IPS-11a (cell line): ENCODE results near the gene GPC6.
"Not testable (repeated sequence)": the region's sequence is repeated elsewhere in the genome, so short reads cannot be mapped to it uniquely, and the experiment has no call there.

ENCODE experiments used
- H3K4me3 ChIP-seq: one replicate; pipeline ENCODE4 v1.5.1; 2013; ENCODE audit warnings: low read depth, low read length, control low read depth

GPC6 gene

DNA sequence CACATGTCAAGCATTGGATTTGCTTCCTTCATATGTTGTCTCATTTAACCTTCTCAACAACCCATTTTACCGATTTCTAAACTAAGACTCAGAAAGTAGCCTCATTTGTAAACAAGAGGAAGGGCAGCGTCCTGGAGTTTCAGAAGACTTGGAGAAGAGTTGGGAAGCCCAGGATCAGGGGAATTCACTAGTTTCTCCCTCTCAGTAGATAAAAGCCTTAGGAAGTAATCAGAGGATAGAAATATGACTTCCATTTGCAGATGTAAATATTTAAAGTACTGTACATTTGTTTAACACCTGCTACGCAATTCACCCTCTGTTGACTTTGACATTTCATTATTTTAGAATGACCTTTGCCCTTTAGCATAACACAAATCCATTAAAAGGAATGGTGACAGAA, 1036.4 kb downstream of the GPC6 start:
- H3K4me3 ChIP-seq = no peak overlapping the region

DNA sequence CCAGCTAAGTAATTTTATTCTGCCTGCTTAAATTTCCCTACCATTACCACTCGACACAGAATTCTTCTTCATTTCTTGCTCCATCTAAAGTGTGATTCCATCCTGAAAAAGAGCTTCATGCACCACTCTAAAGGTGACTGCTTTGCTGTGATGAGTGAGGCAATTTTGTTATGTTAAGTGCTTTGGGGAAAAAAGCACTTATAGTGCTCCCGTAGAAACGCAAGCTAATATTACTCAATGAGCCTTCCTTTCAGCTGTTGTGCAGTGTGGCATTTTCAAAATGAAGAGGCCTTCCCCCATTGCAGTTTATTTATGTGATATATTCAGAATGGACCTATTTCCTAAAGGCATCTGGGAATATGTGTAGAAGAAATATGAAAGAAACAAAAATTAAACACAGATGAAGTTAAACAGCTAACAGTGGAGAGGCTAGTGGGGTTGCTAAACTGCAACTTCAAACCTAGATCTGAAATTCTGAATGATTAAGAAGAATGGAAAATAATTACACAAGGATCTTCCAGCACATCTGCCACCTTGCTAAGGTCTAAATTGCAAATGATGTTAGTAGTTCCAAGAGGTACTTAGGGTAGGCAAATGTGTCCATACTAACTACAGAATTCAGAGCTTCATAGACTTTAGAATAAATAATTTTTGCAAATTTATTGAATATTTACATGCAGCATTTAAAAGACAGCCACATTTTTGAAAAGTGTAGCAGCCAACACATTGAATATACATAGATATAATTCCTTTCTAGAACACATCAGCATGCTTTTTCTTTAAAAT, 1041.2 kb downstream of the GPC6 start:
- no peak overlapping the region for H3K4me3 ChIP-seq

DNA sequence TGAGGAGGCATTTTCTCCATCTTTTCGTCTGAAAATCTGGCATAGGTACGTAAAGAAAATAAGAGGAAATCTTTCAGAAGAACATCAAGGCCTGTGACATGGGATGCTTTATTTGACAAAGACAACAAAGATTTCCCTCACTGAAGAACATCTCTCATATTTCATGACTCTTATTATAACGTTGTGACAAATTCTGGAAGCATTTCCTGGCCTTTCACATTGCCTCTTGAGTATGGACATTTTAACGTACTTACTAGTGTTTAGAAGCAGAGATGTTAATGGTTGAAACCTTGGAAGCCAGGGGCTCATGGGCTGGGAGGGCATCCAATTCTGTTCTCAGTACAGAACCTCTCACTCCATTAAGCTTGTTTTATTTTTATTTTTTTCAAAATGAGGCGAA, 1042.1 kb downstream of the GPC6 start:
- H3K4me3 ChIP-seq = no peak overlapping the region

DNA sequence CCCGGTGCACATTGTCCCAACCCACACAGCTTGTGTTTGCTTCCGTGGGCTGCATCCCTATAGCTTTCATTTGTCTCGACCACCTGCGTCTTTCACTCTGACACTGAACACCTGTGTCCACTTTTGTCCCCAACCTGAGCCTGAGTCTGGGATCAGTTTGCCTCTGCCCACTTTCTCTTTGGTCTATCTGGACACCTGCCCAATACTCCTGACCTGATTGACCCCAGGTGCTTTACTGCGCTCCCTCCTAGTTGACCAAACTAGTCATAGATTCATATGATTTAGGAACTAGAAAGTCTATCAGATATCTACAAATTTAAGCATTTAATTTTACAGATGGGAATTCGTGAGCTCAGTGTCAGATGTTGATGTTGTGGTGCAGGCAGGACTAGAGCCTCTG, 1043.0 kb downstream of the GPC6 start:
- no peak overlapping the region for H3K4me3 ChIP-seq

DNA sequence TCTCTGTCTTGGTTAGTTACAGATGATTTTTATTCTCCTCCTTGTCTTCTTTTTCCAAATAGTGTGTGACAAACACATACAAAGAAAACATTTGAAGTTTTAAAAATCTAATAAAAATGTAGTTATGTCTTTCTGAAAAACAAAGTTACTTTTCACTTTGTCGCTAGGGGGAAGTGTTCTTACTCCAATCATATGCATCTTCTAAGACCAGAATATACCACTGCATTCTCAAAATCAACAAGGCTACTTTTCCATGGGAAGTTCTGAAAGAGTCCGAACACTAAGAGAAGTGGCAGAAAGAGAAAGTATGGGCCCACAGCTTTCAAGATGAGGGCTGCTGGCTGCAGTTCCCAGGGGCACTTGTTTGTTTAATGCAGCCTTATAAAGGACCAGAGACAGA, 1043.9 kb downstream of the GPC6 start:
- no peak overlapping the region for H3K4me3 ChIP-seq

DNA sequence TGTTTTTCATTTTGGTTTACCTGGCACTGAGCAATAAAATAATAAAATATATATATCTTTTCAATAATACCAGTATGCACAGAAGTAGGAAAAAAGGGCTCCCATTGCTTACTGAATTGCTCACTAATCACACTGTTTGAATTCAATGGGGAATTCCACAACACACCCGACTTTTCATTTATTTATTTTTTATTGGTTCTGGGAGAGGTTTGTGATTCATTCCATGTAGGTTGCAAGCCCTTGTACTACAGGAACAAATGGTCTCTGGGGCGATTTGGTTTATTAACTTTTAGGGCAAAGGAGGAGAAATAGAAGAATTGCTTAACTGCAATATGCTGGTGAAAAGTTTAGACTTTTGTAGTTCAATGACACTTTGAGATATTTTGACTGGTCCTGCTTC, 1045.4 kb downstream of the GPC6 start:
- H3K4me3 ChIP-seq = no peak overlapping the region

DNA sequence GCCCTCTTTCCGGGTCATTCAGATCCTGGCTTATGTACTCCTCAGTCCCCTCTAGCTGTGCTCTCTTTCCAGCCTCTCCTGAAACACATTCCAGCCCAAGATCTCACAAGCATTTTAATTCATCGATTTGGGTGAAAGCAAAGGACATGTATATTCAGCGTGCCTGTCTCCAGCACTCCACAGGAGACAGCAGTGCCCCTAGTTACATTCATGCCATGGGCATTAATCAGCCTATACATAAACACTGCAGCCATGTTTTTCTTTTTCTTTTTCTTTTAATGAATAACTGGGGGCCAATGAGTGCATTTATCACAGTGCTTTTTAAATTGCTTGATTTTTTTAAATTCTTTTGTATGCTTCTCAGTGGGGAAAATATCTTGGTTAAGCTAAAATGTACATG, 1053.7 kb downstream of the GPC6 start:
- H3K4me3 ChIP-seq = no peak overlapping the region

DNA sequence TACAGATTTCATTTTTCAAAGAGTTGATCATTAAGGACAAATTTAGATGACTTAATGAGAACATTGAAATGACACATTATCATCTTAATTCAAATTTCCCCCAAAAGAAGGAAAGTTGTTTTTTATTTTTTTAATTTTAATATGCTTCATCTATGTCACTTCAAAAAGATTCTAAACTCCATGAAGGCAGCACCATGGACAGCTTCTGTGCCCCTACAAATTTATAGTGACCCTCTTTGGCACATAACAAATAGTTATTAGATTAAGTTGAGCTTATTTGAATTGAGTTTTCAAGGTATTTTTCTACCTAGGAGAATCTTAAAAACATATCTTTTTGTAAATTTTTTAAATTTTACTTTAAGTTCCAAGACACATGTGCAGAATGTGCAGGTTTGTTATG, 1054.2 kb downstream of the GPC6 start:
- H3K4me3 ChIP-seq = no peak overlapping the region

DNA sequence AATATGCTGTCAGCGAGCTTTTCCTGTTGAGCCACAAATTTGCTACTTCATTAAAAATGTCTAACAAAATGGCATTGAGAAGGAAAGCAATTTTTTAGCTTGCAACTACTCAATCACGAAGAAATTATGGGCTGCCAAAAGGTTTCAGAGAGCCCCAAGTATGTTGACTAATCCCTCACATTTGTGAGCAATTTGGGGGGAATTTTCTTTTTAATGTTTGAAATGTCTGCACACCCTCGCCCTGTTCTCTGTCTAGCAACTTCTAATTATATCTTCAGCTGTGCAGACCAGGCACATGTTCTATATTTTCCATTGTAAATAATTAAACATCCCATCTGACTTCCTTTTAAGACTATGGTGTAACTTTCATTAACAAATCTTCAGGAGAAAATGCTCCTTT, 1060.0 kb downstream of the GPC6 start:
- no peak overlapping the region for H3K4me3 ChIP-seq

DNA sequence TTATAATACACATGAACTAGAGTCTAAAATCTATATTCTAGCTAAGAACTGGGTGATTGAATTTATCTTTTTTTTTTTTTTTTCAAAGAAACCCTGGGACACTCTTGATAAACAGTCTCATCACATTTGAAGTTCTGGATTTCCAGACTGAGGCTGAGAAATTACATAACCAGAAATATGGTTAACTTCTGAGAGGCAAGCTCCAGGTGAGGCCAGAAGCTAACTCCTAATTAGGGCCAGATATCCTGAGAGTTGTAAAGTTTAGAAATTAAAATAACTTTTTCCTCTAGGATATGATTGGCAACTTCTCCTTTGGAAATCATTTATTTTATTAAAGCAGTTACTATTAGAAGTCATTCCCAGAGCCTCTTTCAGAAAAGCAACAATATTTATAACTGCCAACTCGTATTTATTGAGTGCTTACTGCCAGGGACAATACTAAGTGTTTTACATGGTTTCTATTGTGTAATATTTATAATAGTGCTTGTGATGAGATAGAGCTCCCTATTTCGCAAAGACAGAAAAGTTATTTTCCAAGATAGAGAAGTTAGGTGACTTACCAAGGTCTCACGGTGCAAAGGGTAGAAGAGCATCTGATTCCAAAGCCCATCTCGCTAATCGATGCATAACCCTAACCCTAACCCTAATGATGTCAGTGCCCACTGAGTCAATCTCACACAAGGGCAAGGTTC, 1065.2 kb downstream of the GPC6 start:
- H3K4me3 ChIP-seq = no peak overlapping the region

DNA sequence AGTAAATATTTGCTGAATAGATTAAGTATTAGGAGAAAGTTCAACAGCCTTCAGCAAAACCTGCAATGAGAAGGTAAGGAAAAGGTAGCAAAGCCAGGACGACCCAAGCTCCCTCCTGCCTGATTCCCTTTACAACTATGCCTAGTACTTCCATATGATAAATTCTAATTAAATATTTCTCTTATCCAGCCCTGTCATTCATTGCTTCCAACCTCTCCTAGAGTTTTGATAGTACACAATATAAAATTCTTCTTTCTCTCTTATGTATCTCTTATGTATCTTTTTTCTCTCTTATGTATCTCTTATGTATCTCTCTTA, 1065.7 kb downstream of the GPC6 start:
- H3K4me3 ChIP-seq = no peak overlapping the region

DNA sequence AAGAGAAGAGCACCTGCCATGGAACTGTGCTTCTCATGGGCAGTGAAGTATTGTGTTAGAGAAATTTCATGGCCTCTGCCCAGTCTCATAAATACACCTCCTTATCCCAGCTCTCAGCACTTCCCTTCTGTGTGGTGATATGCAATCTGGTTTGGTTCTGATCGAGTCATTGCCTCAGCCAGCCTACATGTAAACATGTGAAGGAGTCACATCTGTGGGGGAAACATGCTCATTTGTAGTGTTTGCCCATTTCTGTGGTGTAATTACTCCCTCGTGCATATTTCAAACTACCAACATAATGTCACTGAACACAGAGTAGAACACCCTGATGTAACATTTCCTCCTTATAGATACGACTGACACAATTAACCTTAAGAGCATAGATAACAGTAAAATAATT, 1069.9 kb downstream of the GPC6 start:
- no peak overlapping the region for H3K4me3 ChIP-seq

DNA sequence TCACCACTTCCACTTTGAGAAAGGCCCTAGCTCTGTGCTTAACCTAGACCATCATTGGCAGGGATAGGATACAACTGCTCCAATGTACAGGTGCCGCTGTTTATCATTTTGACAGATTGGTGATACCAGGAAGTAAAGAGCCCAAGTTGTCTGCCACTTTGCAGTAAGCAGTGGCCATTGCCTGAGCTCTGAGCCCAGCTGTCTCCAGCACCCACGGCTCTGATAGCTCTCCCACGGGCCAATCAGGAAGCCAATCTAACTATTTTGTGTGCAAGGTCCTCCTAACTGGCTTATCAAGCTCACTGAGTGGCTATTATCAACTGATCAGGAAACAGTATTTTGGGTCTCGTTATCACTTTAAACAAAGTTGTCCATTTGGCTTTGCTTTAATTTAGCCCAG, 1071.7 kb downstream of the GPC6 start:
- H3K4me3 ChIP-seq = no peak overlapping the region

DNA sequence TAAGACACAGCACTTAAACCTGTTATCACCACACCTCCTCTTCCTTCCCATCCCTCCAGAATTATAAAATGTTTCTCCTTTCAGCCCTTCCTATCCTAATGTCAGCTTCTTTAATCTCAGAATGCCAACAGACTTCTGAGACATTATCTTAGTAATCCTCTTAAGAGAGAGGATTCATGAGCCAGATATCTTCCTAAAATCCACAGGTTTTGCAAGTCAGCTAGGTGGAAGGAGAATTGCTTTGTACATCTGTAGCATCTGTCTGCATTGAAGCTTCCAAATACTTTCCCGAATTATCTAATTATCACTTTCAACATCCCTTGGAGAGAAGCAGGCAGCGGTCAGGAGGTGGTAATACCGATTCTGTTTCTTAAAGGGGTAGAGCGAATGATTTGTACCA, 1073.8 kb downstream of the GPC6 start:
- no peak overlapping the region for H3K4me3 ChIP-seq

DNA sequence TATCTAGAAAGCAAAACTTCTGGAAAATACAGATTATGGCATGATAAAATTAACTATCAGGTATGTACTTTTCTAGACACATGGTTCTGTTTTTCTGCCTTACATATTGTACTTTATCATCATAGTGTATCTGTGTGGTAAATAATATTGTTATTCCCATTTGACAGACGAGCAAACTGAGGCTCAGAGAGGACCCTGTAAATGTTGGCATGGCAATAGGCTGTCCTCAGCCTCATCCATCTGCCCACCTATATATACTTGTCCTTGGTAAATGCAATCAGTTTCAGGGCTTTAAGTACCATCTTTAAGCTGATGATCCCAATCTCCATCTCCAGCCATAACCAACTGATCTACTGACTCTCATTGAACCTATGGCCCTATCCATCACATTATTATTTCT, 1074.9 kb downstream of the GPC6 start:
- H3K4me3 ChIP-seq = no peak overlapping the region

DNA sequence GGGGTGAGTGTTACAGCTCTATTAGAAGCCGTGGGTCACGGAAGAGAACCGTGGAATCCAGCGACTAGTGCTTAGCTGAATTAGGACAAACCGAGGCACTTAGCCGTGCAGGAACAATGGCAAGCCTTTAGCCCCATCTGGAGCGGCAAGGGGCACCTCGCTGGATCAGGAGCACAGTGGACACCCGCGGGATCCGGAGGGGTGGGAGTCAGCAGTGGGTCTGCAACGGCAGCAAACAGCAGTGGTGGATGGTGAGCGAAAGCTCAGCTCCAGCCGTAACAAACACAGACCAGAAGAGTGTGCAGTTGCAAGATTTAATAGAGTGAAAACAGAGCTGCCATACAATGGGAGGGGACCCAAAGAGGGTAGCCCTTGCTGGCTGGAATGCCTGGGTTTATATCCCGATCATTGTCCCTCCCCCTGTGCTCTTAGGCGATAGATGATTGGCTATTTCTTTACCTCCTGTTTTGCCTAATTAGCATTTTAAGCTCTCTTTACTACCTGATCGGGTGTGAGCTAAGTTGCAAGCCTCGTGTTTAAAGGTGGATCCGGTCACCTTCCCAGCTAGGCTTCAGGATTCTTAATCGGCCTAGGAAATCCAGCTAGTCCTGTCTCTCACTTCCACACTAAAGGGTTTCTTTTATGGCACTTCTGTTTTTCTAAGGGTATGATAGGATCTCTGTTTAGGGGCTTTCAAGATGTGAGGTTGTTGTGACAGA, 1076.4 kb downstream of the GPC6 start:
- H3K4me3 ChIP-seq = not testable (repeated sequence)

DNA sequence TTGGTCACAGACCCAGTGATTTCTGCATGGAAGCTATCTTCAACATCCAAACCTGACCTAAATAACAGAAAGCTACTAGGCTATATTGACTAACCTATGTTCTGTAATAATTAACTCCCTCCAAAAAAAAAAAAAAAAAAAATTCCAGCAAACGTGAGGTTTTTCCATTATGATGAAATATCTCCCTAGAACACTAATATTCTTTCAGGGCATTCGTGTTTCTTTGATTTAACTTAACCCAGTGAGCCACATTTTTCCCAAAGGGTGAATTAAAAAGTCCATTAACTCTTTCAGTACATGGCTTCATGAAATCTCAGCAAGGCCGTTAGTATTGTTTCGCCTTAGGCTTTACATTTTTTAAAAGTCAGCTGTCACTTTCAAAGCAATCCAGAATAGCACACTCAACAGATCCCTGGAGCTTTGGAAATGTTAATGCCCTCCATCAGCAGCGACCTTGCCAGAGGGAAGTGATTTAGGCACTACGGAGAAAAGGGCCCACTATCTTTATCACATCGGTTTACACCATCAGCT, 1077.1 kb downstream of the GPC6 start:
- no peak overlapping the region for H3K4me3 ChIP-seq

DNA sequence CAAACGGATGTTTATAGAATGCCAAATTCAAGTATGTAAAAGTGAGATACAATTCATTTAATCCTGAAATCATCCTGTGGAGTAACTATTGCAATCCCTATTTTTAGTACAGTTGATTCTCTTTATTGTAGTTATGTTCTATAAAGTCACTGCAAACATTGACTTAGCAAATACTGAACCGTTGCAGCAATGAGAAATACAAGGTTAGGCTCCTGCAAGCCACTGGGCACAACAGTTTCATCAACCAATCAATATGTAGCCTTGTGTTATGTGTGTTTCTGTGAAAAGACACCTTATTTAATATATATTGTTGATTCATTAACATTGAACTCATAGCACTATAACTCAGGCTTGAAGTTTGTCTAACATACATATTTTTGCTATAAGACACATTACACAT, 1078.4 kb downstream of the GPC6 start:
- H3K4me3 ChIP-seq = no peak overlapping the region

DNA sequence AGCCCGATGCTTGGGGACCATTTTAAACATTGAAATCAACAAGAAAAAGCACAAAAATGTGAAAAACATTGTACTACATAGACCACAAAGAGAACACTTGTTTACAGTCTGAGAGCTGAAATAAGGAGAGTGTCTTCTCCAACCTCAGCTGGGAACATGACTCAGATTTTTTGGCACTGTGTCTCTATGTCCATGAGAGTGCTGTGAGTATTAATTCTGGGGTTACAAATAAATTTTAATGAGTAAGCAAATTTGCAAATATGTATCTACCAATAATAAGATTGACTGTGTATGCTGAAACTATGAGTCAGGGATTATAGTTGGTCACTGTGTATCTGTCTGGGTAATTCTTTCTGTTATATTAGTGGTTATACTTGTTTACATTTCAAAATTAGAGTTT, 1078.9 kb downstream of the GPC6 start:
- H3K4me3 ChIP-seq = no peak overlapping the region

DNA sequence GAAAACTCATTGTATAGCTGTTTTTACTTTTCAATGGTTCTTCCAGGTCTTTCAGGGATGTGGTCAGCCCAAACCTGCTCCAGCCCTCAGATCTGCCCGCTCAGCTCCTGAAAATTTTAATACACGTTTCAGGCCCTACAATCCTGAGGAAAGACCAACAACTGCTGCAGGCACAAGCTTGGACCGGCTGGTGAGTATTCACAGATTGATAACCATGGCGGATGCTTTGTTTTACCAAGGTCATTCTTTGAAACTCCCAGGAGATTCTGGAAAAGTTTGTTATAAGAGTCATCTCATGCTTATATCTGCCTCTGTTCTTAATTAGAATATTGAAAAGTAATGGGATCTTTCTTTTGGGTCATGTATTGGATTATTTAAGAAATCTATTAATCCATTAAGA, 1079.3 kb downstream of the GPC6 start:
- no peak overlapping the region for H3K4me3 ChIP-seq

DNA sequence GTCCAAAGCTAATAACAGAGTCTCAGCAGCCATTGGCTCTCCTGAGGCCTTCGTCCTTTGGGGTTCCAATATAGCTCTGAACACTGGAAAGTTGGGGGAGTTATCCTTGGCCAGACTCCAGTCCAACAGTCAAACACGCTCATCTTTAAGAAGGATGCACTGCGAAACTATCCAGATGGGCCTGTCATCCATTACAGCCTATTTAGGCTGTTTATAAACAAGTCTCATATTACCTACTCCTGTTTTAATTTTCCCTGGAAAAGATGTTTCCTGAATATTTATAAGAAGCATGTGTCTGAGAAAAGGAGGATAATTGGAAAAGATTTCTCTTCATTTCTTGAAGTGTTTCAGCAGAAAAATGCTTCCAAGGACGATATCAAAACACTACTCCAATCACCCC, 1082.2 kb downstream of the GPC6 start:
- no peak overlapping the region for H3K4me3 ChIP-seq

DNA sequence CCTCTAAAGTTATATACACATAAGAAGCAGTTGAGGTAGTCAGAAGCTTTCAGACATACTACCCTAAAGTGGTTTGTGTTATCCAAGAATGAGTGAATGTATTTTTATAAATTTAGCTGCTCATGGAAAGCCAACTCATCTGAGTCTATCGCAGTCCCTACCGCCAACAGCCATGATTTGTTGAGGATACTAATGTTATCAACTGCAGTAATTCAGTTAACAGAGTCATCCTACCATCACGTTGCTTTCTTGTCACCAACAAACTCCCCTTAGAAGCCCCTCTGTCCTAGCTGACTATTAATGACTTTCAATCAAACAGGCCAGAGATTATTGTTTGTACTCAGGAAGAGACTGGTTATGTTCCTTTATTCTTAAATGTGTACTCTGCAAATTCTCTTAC, 1083.0 kb downstream of the GPC6 start:
- no peak overlapping the region for H3K4me3 ChIP-seq
